Measurements from ENCODE around the gene ARL6IP6.

GRCh38 chr2:152790883-152791282 lies 72.5 kb downstream of the ARL6IP6 start:
- TF ChIP-seq ZBTB11 (tag by site-specific recombination; conservative IDR thresholded peaks at IDR 0.05; ENCODE audit: low read depth) (no peak), CTCF (tag by site-specific recombination; IDR thresholded peaks at IDR 0.05) (no peak), ZNF394 (tag by site-specific recombination; IDR thresholded peaks at IDR 0.05; ENCODE audit: borderline replicate concordance) (no peak), ZNF114 (tag by site-specific recombination; IDR thresholded peaks at IDR 0.05) (no peak), ZNF18 (tag by site-specific recombination; IDR thresholded peaks at IDR 0.05) (no peak), ZNF132 (tag by site-specific recombination; IDR thresholded peaks at IDR 0.05; ENCODE audit: borderline replicate concordance) (no peak), SETDB1 (IDR thresholded peaks at IDR 0.05; ENCODE audit: insufficient read length, low read length) (no peak), ZNF704 (tag by site-specific recombination; IDR thresholded peaks at IDR 0.05) (no peak), YY1 (tag by site-specific recombination; IDR thresholded peaks at IDR 0.05) (no peak), ZNF785 (tag by site-specific recombination; IDR thresholded peaks at IDR 0.05) (no peak), ZNF555 (tag by site-specific recombination; conservative IDR thresholded peaks at IDR 0.05) (no peak), ZNF157 (tag by site-specific recombination; IDR thresholded peaks at IDR 0.05) (no peak), REST (tag by site-specific recombination; IDR thresholded peaks at IDR 0.05) (no peak), ZNF311 (tag by site-specific recombination; IDR thresholded peaks at IDR 0.05; ENCODE audit: borderline replicate concordance) (no peak)
